HG02885 (cell line): ENCODE data around the gene RPL37.
A peak's percentile ranks its signal among the peaks of the same experiment; 100 is the strongest.

ENCODE experiments used
- ATAC-seq: cut with Tn5 transposase; IDR thresholded peaks from one replicate; pipeline ENCODE4 v1.9.1; 2021; ENCODE audit warnings: mild to moderate bottlenecking; ENCODE audit not compliant: unreplicated experiment, poor library complexity

The RPL37 gene

DNA sequence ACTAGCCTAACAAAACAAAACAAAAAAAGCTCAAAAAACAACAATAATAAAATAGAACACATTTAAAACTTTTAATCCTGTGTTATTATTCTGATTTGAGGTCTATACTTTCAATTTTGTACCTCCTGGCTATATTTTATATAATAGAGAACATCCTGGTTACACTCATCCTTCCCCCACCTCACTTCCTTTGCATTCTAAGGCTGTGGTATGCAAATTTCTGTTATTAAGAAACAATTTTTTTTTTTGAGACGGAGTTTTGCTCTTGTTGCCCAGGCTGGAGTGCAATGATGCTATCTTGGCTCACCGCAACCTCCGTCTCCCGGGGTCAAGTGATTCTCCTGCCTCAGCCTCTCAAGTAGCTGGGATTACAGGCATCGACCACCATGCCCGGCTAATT is 3.1 kb upstream of the RPL37 start:
- no peak for ATAC-seq

DNA sequence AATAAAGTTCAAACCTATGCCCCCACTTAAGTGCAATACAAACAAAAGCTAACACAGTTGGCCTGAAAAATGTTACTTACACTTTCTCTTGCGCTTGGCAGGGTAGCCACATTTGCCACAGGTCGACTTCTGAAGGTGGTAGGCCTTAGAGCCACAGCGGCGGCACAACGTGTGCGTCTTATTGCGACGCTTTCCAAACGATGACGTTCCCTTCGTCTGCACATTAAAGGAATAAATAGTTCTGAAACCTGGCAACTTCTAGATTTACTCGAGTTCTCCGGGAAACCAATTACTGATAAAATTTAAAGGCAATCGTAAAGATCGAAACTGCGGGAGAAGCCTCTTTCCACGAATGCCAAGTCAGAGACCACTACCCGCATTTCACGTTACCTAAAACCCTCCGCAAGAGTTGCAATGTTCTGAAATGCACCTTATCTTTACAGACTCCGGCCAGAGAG is 602 bp downstream of the RPL37 start:
- no peak for ATAC-seq

DNA sequence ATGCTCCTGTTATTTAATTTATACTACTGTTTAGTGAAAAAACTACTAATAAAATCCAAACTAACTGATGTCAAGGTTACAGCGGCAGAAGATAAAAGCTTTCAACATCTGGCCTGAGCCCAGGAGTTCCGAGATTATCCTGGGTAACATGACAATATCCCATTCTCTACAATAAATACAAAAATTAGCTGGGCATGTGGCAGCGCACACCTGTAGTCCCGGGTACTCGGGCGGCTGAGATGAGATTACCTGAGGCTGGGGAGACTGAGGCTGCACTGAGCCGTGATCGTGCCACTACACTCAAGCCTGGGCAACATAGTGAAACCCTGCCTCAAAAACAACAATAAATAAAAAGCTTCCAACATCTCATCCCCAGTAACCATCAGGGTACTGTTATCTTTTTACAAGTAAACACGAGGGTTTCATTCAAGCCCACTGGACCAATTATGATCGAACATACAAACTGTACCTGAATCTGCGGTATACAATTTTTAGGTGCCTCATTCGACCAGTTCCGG is 1.3 kb downstream of the RPL37 start:
- ATAC-seq, result no peak

DNA sequence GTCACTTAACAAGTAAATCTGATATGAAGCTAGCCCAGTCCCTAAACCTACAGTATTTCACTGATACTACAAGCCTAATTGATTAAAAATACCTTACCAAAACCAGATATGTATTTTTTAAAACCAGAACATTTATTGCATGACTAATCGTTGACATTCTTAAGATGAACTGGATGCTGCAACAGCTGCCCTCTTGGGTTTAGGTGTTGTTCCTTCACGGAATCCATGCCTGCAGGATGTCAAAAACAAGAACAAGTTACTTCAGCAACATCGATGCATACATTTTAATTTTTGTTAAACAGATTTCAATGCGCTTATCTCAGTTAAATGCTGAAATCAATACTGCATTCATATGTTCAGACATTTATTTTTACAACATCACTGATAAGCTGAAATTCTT is 2.7 kb downstream of the RPL37 start:
- ATAC-seq, result no peak

DNA sequence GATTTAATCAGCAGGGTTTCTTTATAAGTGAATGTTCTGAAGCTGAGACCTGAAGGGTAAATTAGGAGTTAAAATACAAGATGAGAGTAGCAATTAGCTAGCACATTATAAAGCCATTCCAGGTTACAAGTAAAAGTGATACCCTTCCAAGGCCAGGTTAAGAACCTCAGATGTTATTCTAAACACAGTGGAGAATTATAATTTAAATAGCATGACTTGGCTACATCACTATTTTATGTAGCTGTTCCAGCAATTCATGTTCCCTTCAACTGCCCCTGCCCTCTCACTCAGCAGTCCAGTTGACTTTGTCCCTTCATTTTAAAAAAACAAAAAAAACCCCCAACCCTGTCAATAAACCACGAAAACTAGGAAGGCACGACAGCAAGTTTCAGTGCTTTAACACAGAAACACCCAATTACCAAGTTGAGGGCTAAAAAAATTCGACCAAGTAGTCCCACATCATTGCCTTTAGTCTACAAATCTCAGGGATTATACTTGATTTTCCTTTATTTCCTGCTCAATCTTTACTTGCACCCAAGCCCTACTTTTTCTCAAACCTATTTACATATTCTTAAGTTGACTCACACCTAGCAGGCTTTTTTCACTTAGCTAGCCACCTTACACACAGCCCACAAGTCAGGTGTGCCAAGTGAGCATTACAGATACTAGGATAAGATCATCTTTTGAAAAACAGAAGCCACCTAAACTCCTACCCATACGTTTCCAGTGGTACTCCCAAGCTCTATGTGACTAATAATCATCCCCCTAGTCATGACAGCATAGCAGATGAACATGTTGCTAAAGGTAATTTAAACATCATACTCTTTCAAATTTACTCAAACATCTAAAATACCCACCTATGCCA is 3.4 kb downstream of the RPL37 start:
- peak; percentile 25 for ATAC-seq

DNA sequence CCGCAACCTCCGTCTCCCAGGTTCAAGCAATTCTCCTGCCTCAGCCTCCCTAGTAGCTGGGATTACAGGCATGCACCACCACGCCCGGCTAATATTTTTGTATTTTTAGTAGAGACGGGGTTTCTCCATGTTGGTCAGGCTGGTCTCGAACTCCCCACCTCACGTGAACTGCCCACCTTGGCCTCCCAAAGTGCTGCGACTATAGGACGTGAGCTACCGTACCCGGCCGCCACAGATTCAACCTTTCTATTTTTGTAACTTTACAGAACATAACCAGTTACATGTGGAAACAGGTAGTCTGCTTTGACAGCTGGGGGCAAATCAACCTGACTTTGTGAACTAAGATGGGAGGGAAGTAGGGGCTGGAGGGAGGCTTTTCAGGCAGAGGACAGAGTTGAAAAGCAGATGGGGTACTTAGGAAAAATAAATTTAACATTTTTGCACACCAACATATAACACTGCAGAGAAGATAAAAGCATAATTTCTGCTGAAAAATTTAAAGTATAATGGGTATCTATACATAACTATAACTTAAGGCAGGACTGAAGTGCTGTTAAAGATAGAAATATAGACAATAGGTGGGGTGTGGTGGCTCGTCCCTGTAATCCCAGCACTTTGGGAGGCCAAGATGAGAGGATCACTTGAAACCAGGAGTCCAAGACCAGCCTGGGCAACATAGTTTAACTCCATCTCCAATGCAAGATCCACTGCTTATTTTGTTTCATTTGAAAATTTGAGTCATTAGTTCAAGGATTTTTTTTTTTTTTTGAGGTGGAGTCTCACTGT is 5.1 kb downstream of the RPL37 start:
- ATAC-seq, result no peak

DNA sequence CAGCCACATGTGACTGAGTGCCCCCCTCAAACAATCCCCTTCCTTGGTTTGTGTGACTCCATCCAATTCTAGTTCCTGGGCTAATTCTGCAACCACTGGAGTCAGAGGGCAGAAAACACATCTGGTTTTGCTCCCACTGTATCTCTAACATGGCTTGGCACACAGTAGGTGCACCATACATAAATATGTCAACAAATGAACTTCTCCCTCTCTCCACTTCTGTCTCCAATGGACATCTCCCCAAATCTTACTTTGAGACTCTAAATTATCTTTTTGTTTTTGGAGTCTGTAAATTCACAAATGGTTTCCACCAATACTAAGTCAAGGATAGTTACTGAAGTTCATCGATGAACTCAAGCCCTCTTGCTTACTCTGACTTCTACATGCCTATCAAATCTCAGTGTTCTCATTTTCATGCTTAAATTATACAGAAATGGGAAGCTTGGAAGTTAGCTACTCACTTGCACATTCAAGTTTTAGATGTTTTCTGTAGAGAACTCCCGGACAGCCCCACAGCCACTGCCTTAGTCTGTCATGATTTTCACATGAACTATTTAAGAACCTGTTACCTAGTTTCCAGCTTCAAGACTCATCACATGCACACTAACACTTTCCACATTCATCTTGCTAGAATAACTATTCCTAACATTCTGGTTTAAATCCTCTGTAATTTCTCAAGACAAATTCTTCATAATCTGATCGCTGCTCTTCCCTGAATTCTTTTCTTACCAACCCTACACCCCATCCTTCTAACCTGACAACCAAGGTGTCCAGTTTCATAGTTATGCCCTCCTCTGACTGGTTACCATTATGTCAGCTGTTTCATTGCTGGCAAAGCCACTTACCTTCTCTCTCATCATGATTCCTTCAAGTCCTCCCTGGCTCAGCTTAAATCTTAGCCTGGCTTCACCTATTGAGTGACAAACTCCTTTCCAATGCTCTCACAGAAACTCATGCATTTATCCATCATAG is 6.0 kb downstream of the RPL37 start:
- ATAC-seq, result no peak

DNA sequence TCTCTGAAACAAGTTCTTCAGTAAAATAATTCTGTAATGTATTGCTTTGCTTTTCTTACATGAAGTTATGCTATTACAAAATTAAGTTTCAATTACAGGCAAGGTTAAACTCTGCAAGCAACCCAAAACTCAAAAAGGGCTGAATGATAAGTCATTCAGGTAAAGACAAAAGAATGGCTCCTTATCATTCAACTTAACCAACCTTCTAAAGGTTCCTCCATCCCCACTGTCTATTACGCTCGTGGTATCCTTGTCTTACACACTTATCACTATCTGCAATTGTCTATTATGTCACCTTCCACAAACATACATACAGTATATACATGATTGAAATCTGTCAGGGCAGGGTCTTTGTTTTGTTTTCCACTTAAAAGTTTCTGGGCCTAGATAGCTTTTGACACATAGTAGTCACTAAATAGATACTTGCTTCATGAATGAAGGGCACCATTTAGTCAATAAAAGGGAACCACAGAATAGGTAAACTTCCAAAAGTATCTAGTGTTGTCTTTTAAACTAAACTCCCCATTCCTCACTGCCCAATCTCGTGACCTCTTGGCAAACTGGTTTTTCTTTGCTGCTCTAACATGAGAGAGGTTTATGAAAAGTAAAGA is 6.9 kb downstream of the RPL37 start:
- no peak for ATAC-seq

DNA sequence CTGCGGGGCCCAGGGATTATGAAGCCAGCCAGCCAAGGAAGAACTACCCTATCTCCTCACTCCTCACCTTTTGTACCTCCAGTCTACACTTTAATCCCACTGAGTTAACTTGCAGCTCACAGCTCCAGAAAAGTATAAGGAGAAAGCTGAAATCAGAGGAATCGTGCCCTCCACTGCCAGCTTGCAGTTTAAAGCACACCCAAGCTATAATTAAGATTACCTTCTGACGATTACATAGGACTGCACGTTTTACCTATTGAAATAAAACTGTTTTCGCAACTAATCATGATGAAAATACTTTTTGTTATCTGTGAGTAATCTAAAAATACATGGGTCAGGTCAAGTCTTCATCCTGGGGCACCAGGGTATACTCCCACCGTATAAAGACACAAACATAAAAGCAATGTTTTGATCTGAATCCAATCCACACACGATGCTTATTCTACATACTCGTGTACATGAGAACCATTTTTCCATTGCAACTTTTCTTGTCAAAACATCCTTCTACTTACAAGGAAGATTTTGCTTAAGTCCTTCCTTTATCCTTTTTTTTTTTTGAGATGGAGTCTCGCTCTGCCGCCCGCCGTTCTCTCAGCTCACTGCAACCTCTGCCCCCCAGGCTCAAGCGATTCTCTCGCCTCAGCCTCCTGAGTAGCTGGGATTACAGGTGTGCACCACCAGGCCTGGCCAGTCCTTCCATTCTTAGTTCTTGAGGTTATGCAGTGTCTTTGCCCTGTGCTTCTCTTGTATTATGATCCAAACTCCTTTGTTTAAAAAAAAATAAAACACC is 7.6 kb downstream of the RPL37 start:
- no peak for ATAC-seq

DNA sequence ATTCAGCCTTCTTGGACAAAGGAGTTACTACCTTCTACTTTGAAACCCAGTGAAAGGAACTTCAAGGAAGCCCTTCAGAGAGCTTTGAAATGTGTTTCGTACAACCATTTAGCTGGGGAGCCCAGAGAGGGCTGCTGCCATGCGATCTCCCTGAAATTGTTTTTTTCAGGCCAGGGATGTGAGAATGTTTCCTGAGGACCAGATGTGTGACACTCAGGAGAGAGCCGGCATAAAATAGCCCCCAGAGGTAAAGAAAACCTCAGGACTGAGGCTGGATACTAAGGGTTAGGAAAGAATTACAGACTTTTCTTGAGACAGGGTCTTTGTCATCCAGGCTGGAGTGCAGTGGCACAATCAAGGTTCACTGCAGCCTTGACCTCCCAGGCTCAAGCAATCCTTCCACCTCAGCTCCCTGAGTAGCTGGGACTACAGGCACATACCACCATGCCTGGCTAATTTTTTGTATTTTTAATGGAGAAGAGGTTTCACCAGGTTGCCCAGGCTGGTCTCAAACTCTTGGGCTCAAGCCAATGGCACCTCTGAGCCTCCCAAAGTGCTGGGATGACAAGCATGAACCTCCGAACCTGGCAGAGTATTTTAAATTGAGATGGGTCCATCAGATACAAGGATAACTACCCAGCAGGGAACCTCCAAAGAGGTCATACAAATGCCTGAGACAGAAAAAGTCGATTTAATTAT is 8.4 kb downstream of the RPL37 start:
- no peak for ATAC-seq

DNA sequence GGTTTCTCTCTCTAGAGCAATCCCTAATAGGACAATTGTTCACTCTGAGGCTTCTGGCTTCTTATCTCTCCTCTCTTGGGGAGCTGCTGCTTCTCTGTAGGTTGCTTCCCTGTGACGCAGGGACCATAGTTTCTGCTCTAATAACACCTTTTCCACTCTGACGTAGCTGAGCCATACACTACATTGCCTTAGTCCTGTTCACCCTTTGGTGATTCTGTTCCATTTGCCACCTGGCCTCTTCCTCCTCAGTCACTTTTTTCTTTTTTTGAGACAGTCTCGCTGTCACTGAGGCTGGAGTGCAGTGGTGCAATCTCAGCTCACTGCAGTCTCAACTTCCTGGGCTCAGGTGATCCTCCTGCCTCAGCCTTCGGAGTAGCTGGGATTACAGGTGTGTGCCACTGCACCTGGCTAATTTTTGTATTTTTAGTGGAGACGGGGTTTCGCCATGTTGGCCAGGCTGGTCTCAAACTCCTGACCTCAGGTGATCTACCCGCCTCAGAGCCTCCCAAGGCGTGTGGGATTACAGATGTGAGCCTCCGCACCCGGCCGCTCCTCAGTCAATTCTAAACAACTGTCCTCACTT is 9.5 kb downstream of the RPL37 start:
- ATAC-seq, result peak; percentile 44

DNA sequence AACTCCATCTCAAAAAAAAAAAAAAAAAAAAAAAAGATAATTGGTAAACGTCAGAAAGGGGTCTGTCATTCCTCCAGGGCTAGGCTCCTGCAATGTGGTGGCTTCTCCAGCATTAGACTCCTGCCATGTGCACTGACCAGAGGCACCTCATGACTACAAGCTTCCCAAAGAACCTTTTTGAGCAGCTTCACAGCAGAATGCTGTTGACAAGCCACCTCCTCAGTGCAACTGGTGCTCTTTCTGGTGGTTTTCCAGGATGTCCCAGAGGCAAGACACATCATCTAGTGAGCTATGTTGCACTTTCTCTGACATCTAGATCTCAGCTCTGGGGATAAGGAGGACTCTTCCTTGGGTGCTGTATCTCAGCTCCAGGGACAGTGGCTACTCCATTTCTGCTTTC is 11.6 kb downstream of the RPL37 start:
- ATAC-seq, result no peak

DNA sequence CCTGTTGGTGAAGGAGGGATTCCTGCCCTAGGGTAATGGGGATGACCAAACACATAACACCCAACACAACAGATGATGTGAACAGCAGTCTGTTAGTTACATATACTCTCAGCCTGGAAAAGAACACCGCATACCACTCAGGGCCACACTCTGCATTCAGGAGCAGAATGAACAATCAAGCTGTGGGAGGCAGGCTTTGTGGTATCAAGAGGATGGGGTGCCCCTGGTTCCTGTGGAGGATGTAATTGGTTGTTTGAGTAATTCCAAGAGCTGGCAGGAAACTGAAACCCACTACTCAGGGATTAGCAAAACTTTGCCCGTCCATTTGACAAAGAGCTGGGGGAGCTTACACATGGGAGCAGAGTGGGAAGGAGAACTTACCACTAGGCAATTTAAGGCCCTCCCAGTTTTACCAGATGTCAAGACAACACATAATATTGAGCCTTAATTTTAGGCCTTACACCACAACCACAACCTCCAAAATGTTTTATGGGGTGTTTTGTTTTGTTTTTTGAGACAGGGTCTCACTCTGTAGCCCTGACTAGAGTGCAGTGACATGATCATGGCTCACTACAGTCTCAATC is 21.2 kb downstream of the RPL37 start:
- peak; percentile 57 for ATAC-seq

DNA sequence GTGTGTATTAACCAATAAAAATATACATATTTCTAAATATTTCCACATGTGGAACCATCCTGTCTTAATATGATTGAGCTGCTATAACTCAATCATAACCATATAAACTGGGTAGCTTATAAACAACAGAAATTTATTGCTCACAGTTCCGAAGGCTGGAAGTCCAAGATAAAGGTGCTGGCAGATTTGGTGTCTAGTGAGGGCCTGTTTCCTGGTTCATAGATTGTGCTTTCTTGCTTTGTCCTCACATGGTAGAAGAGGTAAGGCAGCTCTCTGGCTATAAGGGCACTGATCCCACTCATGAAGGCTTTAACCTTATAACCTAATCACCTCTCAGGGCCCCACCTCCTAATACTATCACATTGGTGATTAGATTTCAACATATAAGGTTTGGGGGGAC is 22.9 kb downstream of the RPL37 start:
- ATAC-seq, result no peak

DNA sequence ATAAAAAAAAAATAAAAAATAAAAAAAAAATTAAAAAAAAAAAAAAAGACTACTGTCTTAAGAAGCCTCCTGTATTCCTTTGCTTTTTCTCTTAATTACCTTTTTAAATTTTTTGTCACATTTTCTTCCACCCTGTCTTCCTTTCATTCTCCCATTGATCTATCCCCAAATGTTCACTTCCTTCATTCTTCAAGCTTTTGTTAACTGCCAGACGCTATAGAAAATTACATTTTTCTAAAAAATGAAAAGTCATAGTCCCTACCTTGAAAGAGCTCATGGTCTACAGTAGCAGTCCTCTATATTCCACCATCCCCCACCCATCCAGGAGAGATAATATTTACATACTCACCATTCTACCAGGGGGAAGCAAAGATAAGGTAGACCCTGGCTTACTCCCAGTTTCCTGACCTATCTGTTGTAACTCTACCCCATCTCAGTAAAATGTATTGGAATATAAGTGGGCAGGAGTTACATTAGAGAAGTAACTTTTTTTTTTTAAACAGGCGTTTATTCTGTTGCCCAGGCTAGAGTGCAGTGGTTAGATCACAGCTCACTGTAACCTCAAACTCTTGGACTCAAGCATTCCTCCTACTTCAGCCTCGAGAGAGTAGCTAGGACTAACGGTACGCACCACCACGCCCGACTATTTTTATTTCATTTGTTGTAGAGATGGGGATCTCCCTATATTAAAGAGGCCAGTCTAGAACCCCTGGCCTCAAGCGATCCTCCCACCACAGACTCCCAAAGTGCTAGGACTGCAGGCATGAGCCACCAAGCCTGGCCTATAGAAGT is 33.1 kb downstream of the RPL37 start:
- ATAC-seq, result no peak

DNA sequence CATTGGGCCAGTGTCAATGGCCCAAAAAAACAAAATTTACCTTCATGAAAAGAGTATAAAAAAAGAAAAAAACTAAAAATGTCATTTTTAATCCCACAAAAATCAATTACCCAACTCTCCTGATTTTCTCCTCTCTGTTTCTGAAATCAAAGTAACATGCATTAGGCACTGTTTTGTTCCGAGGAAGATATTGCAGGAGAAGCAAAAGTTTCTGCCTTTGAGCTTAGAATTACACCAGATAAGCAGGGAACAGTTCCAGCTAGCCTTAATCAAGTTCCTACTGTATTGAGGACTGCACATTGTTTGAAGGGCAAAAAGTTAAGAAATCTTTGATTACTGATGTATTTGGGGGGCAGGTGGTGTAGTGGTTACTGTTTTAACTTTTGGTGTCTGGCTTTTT is 35.8 kb downstream of the RPL37 start:
- no peak for ATAC-seq

DNA sequence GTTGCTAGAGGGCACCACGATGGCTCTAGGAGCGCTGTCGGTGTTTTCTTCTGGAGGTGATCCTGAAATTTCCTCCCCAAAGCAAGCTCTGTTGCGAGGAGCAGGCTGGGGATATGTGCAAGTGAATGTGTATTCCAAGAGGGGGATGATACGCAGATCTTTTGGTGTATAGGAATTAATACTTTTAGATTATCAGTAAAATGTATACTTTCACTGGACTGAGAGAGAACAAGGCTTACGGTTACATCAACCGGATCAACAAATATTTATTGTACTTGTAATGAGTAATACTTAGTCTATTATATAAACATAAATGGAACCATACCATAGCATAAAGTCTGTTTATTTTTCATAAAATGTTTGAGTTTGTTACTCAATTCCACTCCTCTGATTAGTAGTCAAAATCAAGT is 36.2 kb downstream of the RPL37 start:
- ATAC-seq, result no peak
